Suprapubic skin (tissue), 4 donors: Measurements from ENCODE around the gene HSD17B4. TPM values are rescaled to one million over a fixed set of nuclear protein-coding genes. Genes with fewer than 3 reads are reported as not detected.
"Not testable (repeated sequence)": the region's sequence is repeated elsewhere in the genome, so short reads cannot be mapped to it uniquely, and the experiment has no call there.

Experiments
- DNase-seq, 2 donors: peaks; one replicate each; pipeline ENCODE4 v3.0.0-alpha.2; 2019; ENCODE audit warnings: low spot score in 2 of 2
- H3K27ac ChIP-seq: fragments of 200-600 bp; sonication (generic); one replicate; pipeline ENCODE4 v1.5.1; 2019
- H3K27me3 ChIP-seq: fragments of 200-600 bp; sonication (generic); one replicate; pipeline ENCODE4 v1.5.1; 2019
- H3K36me3 ChIP-seq: fragments of 200-600 bp; sonication (generic); one replicate; pipeline ENCODE4 v1.5.1; 2019
- H3K4me1 ChIP-seq: fragments of 200-600 bp; sonication (generic); one replicate; pipeline ENCODE4 v1.5.1; 2019
- H3K4me3 ChIP-seq: fragments of 200-600 bp; sonication (generic); one replicate; pipeline ENCODE4 v1.5.1; 2019; ENCODE audit warnings: mild to moderate bottlenecking
- H3K9me3 ChIP-seq: fragments of 200-600 bp; sonication (generic); one replicate; pipeline ENCODE4 v1.5.1; 2019
- EP300 ChIP-seq: sonication (generic); formaldehyde crosslinking; IDR thresholded peaks from one replicate; pipeline ENCODE4 v1.6.1; 2017; ENCODE audit warnings: antibody characterized with exemption
- POLR2A ChIP-seq, 2 donors: fragments of 450-650 bp; IDR thresholded peaks; one replicate each; pipeline ENCODE4 v1.6.1; 2017; ENCODE audit warnings: antibody characterized with exemption in 2 of 2, mild to moderate bottlenecking in 2 of 2, moderate library complexity in 2 of 2
- POLR2AphosphoS5 ChIP-seq, 3 donors: sonication (generic); formaldehyde crosslinking; IDR thresholded peaks; one replicate each; pipeline ENCODE4 v1.6.1; 2017; ENCODE audit warnings: antibody characterized with exemption in 3 of 3
- WGBS: methylation state at CpG from one replicate; pipeline ENCODE4 v1.1.5; 2018; 5-methylcytosine and 5-hydroxymethylcytosine counted together
- total RNA-seq, 4 donors: library from RNA; depleted of rRNA; stranded (reverse); fragments of >200 nt; gene quantifications; one replicate each; pipeline ENCODE4 v1.1.0, GENCODE V29; 2016
- TF ChIP-seq, protein P1 (sequence below), 2 donors: fragments of 200-600 bp in 1 of 2; fragments of 450-650 bp in 1 of 2; sonication (generic) in 1 of 2; IDR thresholded peaks; one replicate each; pipeline ENCODE4 v1.5.1; 2016 to 2019; ENCODE audit warnings: antibody characterized with exemption in 2 of 2, mild to moderate bottlenecking in 1 of 2, moderate library complexity in 1 of 2

The HSD17B4 gene
- total RNA-seq, 4 donors from 2014 or later = 128 to 268 (median 139) TPM

DNA sequence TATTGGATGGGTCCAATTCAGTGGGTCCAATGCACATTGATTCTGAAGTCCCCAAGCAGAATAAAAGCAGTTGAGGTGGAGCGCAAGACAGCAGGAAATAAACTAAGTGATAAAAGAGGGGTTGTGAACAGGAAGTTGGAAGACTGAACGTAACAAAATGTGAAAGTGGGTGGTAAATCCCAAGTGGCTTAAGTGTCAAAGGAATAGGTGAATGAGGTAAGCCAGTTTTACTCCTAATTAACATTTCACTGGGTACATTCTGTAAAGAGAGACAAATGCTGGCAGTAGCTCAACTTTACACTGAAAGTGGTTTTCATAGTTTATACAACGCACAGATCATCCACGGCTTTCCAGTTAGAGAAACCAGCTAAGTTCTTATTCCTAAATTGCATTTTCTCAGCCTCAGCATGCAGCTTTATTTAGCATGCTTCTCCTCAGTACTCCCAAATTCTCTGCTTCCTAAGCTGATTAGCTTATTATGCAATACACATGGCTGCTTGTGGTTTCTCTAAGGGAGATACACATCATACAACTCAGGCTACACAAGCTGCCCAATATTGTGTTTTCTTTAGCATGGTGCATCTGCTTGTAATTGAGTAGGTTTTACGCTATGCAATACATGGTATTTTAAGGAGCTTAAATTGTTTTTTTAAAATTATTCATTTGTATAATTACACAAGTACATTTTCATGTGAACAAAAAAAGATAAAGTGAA, 34.2 kb upstream of the HSD17B4 start:
- peak overlapping the region; percentile 21 for H3K27ac ChIP-seq
- DNase-seq = no peak
- WGBS = 41% methylated on average over 5 of the region's 5 CpGs

DNA sequence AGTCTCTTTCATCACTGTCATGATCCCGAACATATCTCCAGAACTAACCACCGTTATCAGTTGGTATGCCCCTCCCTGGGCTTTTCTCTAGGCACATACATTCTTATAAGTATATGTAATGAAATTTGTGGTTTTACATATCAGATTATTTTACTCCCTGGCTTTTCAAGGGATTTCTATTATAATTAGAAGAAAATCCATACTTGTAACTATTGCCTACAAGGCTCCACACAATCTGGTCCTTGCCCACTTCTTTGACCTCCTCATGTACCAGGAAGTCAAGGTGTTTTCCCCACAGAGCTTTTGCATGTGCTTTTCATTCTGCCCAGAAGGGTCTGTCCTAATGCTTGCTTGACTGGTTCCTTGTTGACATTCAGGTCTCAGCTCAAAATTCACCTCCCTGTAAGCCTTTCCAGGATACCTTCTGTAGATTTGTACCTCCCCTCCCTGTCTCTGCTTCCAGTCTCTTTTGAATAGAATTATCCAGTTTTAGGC, 33.6 kb upstream of the HSD17B4 start:
- TF ChIP-seq, protein P1, sequence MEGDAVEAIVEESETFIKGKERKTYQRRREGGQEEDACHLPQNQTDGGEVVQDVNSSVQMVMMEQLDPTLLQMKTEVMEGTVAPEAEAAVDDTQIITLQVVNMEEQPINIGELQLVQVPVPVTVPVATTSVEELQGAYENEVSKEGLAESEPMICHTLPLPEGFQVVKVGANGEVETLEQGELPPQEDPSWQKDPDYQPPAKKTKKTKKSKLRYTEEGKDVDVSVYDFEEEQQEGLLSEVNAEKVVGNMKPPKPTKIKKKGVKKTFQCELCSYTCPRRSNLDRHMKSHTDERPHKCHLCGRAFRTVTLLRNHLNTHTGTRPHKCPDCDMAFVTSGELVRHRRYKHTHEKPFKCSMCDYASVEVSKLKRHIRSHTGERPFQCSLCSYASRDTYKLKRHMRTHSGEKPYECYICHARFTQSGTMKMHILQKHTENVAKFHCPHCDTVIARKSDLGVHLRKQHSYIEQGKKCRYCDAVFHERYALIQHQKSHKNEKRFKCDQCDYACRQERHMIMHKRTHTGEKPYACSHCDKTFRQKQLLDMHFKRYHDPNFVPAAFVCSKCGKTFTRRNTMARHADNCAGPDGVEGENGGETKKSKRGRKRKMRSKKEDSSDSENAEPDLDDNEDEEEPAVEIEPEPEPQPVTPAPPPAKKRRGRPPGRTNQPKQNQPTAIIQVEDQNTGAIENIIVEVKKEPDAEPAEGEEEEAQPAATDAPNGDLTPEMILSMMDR (IDR thresholded peaks at IDR 0.05) = no peak
- TF ChIP-seq EP300 (no peak), POLR2A (IDR thresholded peaks at IDR 0.05) (no peak), POLR2AphosphoS5 (IDR thresholded peaks at IDR 0.05) (no peak)
- Histone ChIP-seq H3K4me3 (no peak overlapping the region), H3K36me3 (no peaks in the 10 kb centered on the region), H3K27me3 (no peaks in the 10 kb centered on the region), H3K4me1 (peaks cover 57% of the 10 kb centered on the region), H3K9me3 (no peaks in the 10 kb centered on the region), H3K27ac (peak overlapping the region; percentile 21)
- 36% methylated on average over 2 of the region's 2 CpGs for WGBS
- DNase-seq = no peak

More for the DNA sequence above, 34.2 kb upstream of the HSD17B4 start:
- no peaks in the 10 kb centered on the region for H3K9me3 ChIP-seq
- H3K4me3 ChIP-seq = no peak overlapping the region
- peaks cover 51% of the 10 kb centered on the region for H3K4me1 ChIP-seq
- no peaks in the 10 kb centered on the region for H3K36me3 ChIP-seq
- no peaks in the 10 kb centered on the region for H3K27me3 ChIP-seq
- TF ChIP-seq POLR2A (IDR thresholded peaks at IDR 0.05) = no peak

DNA sequence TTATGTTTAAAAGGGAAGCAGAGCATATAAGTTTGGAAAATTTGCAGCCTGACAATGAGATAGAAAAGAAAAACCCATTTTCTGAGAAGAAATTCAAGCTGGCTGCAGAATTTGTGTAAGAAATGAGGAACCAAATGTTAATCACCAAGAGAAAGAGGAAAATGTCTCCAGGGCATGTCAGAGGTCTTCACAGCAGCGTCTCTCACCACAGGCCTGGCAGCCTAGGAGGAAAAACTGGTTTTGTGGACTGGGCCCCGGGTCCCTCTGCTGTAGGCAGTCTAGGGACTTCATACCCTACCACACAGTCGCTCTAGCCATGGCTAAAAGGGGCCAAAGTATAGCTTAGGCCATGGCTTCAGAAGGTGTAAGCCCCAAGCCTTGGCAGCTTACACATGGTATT, 32.1 kb upstream of the HSD17B4 start:
- Histone ChIP-seq H3K36me3 (no peaks in the 10 kb centered on the region), H3K9me3 (no peaks in the 10 kb centered on the region), H3K4me1 (peaks cover 61% of the 10 kb centered on the region), H3K27me3 (no peaks in the 10 kb centered on the region), H3K4me3 (no peak overlapping the region), H3K27ac (peak overlapping the region; percentile 58)
- no peak for TF ChIP-seq POLR2AphosphoS5 (IDR thresholded peaks at IDR 0.05)
- TF ChIP-seq POLR2A (IDR thresholded peaks at IDR 0.05) = no peak
- TF ChIP-seq, protein P1 (IDR thresholded peaks at IDR 0.05) = no peak
- TF ChIP-seq EP300 = no peak
- DNase-seq = no peak
- 32% methylated on average over 3 of the region's 3 CpGs for WGBS

DNA sequence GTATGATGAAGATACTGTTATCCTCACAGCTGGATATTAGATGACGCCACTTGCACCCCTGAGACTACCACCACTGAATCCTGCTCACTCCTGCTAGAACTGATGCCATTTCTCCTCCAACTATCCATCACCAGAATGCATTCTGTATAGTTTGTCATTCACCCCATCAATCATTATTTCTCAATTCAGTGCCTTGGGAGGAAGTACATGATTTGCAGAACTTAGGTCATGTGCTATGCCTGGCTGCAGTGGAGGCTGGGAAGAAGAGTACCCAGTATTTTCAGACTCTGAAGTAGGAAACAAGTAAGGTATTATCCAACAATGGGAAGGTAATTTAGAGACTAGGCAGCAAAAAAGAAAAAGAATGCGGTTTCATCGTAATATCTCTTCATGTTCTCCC, 26.2 kb upstream of the HSD17B4 start:
- Histone ChIP-seq H3K27me3 (no peaks in the 10 kb centered on the region), H3K36me3 (no peaks in the 10 kb centered on the region), H3K4me1 (peaks cover 38% of the 10 kb centered on the region), H3K27ac (no peak overlapping the region), H3K9me3 (no peaks in the 10 kb centered on the region), H3K4me3 (no peak overlapping the region)
- 98% methylated on average over 3 of the region's 3 CpGs for WGBS
- no peak for DNase-seq
- no peak for TF ChIP-seq POLR2A (IDR thresholded peaks at IDR 0.05)
- TF ChIP-seq EP300 = no peak

DNA sequence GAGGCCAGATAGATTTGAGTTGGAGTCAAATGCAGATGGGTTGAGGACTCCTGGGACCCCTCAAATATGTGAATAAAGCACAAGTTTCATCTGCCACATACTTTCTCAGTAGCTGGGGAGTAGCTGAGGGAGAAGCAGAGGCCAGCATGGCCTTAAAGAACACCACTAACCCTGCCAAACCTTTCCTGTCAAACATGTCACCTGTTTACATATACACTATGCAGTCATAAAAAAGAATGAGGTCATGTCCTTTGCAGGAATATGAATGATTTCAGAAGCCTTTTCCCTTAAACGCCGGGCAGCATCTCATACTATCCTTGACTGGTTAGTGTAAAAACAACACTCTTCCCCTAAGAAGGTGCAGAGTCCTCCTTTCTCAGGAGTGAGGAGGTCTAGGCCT, 25.2 kb upstream of the HSD17B4 start:
- no peak for TF ChIP-seq EP300
- TF ChIP-seq, protein P1 (IDR thresholded peaks at IDR 0.05) = no peak
- 69% methylated on average over 2 of the region's 2 CpGs for WGBS
- no peaks in the 10 kb centered on the region for H3K27me3 ChIP-seq
- H3K4me3 ChIP-seq = no peak overlapping the region
- H3K9me3 ChIP-seq = no peaks in the 10 kb centered on the region
- H3K36me3 ChIP-seq = no peaks in the 10 kb centered on the region
- no peak overlapping the region for H3K27ac ChIP-seq
- peaks cover 29% of the 10 kb centered on the region for H3K4me1 ChIP-seq
- no peak for DNase-seq

DNA sequence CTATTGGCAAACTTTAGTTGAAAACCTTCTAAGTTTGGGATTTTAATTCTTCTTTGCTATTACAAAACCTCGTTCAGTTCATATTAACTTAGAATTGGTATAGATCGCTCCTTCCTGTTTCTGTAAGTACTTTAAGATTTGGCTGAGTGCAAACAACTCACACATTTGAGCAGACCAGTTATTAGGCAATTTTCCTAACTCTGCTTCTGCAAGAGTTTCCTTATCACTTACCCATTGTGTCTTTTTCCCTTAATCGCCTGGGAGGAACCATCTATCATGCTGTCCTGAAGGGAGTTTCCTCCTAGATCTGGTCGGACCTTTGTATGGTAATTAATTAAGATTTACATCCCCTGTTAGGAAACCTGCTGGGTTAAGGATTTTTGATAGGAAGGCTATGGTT, 24.7 kb upstream of the HSD17B4 start:
- not testable (repeated sequence) for H3K27me3 ChIP-seq, H3K9me3 ChIP-seq, DNase-seq, H3K27ac ChIP-seq, H3K36me3 ChIP-seq, H3K4me3 ChIP-seq
- H3K4me1 ChIP-seq = peaks cover 24% of the 10 kb centered on the region
- WGBS = 49% methylated on average over 4 of the region's 4 CpGs

DNA sequence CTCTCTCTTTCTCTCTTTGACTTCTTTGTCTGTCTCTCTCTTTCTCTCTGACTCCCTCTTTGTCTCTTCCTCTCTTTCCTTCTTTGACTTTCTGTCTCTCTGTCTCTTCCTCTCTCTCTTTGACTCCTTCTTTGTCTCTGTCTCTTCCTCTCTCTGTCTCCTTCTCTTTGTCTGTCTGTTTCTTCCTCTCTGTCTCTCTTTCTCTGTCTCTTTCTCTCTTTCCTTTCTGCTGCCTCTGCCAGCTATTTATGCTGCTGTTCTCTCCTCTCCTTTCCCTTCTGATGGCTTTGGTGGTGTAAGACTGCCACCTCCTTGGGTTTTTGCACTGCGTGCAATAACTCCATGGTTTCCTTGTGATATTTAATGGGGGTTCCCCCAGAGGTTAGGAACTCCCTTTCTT, 24.1 kb upstream of the HSD17B4 start:
- peaks cover 20% of the 10 kb centered on the region for H3K4me1 ChIP-seq
- DNase-seq, H3K36me3 ChIP-seq, H3K4me3 ChIP-seq, H3K27me3 ChIP-seq, H3K9me3 ChIP-seq, H3K27ac ChIP-seq: not testable (repeated sequence)
- 67% methylated on average over 1 of the region's 1 CpG for WGBS

DNA sequence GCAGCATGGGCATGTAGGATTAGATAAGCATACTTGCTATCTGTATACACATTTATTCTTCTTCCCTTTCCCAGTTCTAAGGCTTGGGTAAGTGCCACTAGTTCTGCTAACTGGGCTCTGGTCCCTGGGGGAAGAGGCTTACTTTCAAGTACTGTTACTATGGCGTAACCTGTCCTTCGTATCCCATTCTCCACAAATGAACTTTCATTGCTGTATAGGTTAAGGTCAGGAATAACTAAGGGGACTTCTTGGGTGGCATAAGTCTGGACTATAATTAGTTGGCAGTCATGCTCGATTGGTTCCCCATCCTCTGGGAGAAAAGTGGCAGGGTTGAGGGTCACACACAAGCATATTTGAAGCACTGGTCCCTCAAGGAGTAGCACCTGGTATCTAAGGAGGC, 23.7 kb upstream of the HSD17B4 start:
- H3K27ac ChIP-seq, DNase-seq, H3K27me3 ChIP-seq, H3K9me3 ChIP-seq, H3K36me3 ChIP-seq, H3K4me3 ChIP-seq: not testable (repeated sequence)
- H3K4me1 ChIP-seq = peaks cover 16% of the 10 kb centered on the region
- 79% methylated on average over 3 of the region's 3 CpGs for WGBS

DNA sequence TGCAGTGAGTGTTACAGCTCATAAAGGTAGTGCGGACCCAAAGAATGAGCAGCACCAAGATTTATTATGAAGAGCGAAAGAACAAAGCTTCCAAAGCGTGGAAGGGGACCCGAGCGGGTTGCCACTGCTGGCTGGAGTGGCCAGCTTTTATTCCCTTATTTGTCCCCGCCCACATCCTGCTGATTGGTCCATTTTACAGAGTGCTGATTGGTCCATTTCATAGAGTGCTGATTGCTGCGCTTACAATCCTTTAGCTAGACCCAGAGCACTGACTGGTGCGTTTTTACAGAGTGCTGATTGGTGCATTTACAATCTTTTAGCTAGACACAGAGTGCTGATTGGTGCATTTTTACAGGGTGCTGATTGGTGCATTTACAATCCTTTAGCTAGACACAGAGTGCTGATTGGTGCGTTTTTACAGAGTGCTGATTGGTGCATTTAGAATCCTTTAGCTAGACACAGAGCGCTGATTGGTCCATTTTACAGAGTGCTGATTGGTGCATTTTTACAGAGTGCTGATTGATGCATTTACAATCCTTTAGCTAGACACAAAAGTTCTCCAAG, 19.5 kb upstream of the HSD17B4 start:
- not testable (repeated sequence) for H3K9me3 ChIP-seq, H3K27me3 ChIP-seq, H3K4me1 ChIP-seq, DNase-seq, H3K36me3 ChIP-seq, H3K27ac ChIP-seq, H3K4me3 ChIP-seq
- 94% methylated on average over 10 of the region's 10 CpGs for WGBS
